HEK293 (cell line): ENCODE results near the gene MOGAT3.

ENCODE experiments used
- EGR2 ChIP-seq: fragments of 450-650 bp; formaldehyde crosslinking; IDR thresholded peaks from 2 replicates; pipeline ENCODE4 v1.5.1; 2016; ENCODE audit warnings: low read depth, missing biosample characterization, missing genetic modification characterization
- GFI1B ChIP-seq: fragments of 450-650 bp; formaldehyde crosslinking; IDR thresholded peaks from 2 replicates; pipeline ENCODE4 v1.5.1; 2016; ENCODE audit warnings: missing biosample characterization, missing genetic modification characterization
- KLF9 ChIP-seq: fragments of 450-650 bp; formaldehyde crosslinking; IDR thresholded peaks from 2 replicates; pipeline ENCODE4 v1.5.1; 2016; ENCODE audit warnings: missing biosample characterization, missing genetic modification characterization, low read depth
- YY1 ChIP-seq: fragments of 450-650 bp; formaldehyde crosslinking; IDR thresholded peaks from 2 replicates; pipeline ENCODE4 v1.5.1; 2018; ENCODE audit warnings: missing biosample characterization, missing genetic modification characterization
- ZBTB17 ChIP-seq: fragments of 450-650 bp; formaldehyde crosslinking; IDR thresholded peaks from 2 replicates; pipeline ENCODE4 v1.5.1; 2016; ENCODE audit warnings: missing biosample characterization, missing genetic modification characterization
- ZEB2 ChIP-seq: fragments of 450-650 bp; formaldehyde crosslinking; IDR thresholded peaks from 2 replicates; pipeline ENCODE4 v1.5.1; 2016; ENCODE audit warnings: missing biosample characterization, missing genetic modification characterization
- ZFP3 ChIP-seq: fragments of 450-650 bp; formaldehyde crosslinking; IDR thresholded peaks from 2 replicates; pipeline ENCODE4 v1.5.1; 2016; ENCODE audit warnings: low read depth, missing biosample characterization, missing genetic modification characterization
- ZFP41 ChIP-seq: fragments of 450-650 bp; formaldehyde crosslinking; IDR thresholded peaks from 2 replicates; pipeline ENCODE4 v1.5.1; 2016; ENCODE audit warnings: missing biosample characterization, missing genetic modification characterization, borderline replicate concordance
- ZFP69B ChIP-seq: fragments of 450-650 bp; formaldehyde crosslinking; IDR thresholded peaks from 2 replicates; pipeline ENCODE4 v1.5.1; 2016; ENCODE audit warnings: missing biosample characterization, missing genetic modification characterization
- ZNF2 ChIP-seq: fragments of 450-650 bp; formaldehyde crosslinking; IDR thresholded peaks from 2 replicates; pipeline ENCODE4 v1.5.1; 2016; ENCODE audit warnings: missing biosample characterization, missing genetic modification characterization
- ZNF274 ChIP-seq, 2 experiments: fragments of 200-500 bp in 1 of 2; fragments of 450-650 bp in 1 of 2; sonication (Bioruptor generic) in 1 of 2; formaldehyde crosslinking in 1 of 2; IDR thresholded peaks; 2 replicates each; pipeline versions ENCODE4 v1.5.1 to v1.6.1; 2014 to 2016; ENCODE audit warnings: borderline replicate concordance in 1 of 2, inconsistent platforms in 1 of 2, low read length in 1 of 2, missing biosample characterization in 1 of 2, missing genetic modification characterization in 1 of 2
- ZNF354C ChIP-seq: fragments of 450-650 bp; formaldehyde crosslinking; IDR thresholded peaks from 2 replicates; pipeline ENCODE4 v1.5.1; 2016; ENCODE audit warnings: missing biosample characterization, missing genetic modification characterization, low read depth, borderline replicate concordance
- ZNF366 ChIP-seq: fragments of 450-650 bp; formaldehyde crosslinking; conservative IDR thresholded peaks from 2 replicates; pipeline ENCODE4 v1.5.1; 2016; ENCODE audit warnings: missing biosample characterization, missing genetic modification characterization
- ZNF623 ChIP-seq: fragments of 450-650 bp; formaldehyde crosslinking; IDR thresholded peaks from 2 replicates; pipeline ENCODE4 v1.5.1; 2016; ENCODE audit warnings: missing biosample characterization, missing genetic modification characterization
- ZNF629 ChIP-seq: fragments of 450-650 bp; formaldehyde crosslinking; IDR thresholded peaks from 2 replicates; pipeline ENCODE4 v1.5.1; 2017; ENCODE audit warnings: missing biosample characterization, missing genetic modification characterization
- ZNF837 ChIP-seq: fragments of 450-650 bp; formaldehyde crosslinking; IDR thresholded peaks from 2 replicates; pipeline ENCODE4 v1.5.1; 2016; ENCODE audit warnings: missing biosample characterization, missing genetic modification characterization
- ZNF843 ChIP-seq: fragments of 450-650 bp; formaldehyde crosslinking; IDR thresholded peaks from 2 replicates; pipeline ENCODE4 v1.5.1; 2016; ENCODE audit warnings: missing biosample characterization, missing genetic modification characterization
- TF ChIP-seq, protein P1 (sequence below): fragments of 450-650 bp; formaldehyde crosslinking; IDR thresholded peaks from 2 replicates; pipeline ENCODE4 v1.5.1; 2016; ENCODE audit warnings: missing biosample characterization, missing genetic modification characterization, low read depth
- TF ChIP-seq, protein P2 (sequence below): fragments of 450-650 bp; formaldehyde crosslinking; IDR thresholded peaks from 2 replicates; pipeline ENCODE4 v1.5.1; 2016; ENCODE audit warnings: missing biosample characterization, missing genetic modification characterization
- TF ChIP-seq, protein P3 (sequence below): fragments of 450-650 bp; formaldehyde crosslinking; IDR thresholded peaks from 2 replicates; pipeline ENCODE4 v1.5.1; 2017; ENCODE audit warnings: missing biosample characterization, missing genetic modification characterization
- TF ChIP-seq, protein P4 (sequence below): fragments of 450-650 bp; formaldehyde crosslinking; IDR thresholded peaks from 2 replicates; pipeline ENCODE4 v1.5.1; 2016; ENCODE audit warnings: missing biosample characterization, missing genetic modification characterization
- TF ChIP-seq, protein P5 (sequence below): fragments of 450-650 bp; formaldehyde crosslinking; IDR thresholded peaks from 2 replicates; pipeline ENCODE4 v1.5.1; 2016; ENCODE audit warnings: missing biosample characterization, missing genetic modification characterization

The MOGAT3 gene

DNA sequence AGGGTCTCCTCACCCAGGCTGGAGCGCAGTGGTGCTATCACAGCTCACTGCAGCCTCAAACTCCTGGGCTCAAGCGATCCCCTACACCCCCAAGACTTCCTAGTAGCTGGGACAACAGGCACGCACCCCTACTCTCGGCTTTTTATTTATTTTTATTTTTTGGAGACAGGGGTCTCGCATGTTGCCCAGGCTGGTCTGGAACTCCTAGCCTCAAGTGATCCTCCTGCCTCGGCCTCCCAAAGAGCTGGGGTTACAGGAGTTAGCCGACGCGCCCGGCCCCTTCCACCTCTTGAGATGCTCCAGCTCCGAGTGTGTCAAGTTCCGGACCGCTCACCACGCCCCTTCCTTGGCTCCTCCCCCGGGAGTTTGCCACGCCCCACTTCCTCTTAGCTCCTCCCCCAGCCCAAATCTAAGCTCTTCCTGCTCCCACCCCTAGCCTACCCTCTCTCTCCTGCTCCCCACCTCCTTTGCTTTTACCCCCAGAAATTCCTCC lies 27.0 kb downstream of the MOGAT3 start (continued):
- TF ChIP-seq, protein P1, sequence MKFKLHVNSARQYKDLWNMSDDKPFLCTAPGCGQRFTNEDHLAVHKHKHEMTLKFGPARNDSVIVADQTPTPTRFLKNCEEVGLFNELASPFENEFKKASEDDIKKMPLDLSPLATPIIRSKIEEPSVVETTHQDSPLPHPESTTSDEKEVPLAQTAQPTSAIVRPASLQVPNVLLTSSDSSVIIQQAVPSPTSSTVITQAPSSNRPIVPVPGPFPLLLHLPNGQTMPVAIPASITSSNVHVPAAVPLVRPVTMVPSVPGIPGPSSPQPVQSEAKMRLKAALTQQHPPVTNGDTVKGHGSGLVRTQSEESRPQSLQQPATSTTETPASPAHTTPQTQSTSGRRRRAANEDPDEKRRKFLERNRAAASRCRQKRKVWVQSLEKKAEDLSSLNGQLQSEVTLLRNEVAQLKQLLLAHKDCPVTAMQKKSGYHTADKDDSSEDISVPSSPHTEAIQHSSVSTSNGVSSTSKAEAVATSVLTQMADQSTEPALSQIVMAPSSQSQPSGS (tag by site-specific recombination), result no peak
- TF ChIP-seq ZNF843 (tag by site-specific recombination), result no peak
- TF ChIP-seq ZFP41 (tag by site-specific recombination), result no peak
- TF ChIP-seq ZNF274 (IDR thresholded peaks at IDR 0.05; ENCODE audit: low read length), result no peak
- no peak for TF ChIP-seq ZNF274 (tag by site-specific recombination; IDR thresholded peaks at IDR 0.05; ENCODE audit: borderline replicate concordance)
- no peak for TF ChIP-seq GFI1B (tag by site-specific recombination)
- no peak for TF ChIP-seq ZNF623 (tag by site-specific recombination)
- no peak for TF ChIP-seq ZNF837 (tag by site-specific recombination)
- TF ChIP-seq ZBTB17 (tag by site-specific recombination), result peak; percentile 40; the same call in 1 of the 2 replicates
- no peak for TF ChIP-seq ZNF2
- TF ChIP-seq, protein P2, sequence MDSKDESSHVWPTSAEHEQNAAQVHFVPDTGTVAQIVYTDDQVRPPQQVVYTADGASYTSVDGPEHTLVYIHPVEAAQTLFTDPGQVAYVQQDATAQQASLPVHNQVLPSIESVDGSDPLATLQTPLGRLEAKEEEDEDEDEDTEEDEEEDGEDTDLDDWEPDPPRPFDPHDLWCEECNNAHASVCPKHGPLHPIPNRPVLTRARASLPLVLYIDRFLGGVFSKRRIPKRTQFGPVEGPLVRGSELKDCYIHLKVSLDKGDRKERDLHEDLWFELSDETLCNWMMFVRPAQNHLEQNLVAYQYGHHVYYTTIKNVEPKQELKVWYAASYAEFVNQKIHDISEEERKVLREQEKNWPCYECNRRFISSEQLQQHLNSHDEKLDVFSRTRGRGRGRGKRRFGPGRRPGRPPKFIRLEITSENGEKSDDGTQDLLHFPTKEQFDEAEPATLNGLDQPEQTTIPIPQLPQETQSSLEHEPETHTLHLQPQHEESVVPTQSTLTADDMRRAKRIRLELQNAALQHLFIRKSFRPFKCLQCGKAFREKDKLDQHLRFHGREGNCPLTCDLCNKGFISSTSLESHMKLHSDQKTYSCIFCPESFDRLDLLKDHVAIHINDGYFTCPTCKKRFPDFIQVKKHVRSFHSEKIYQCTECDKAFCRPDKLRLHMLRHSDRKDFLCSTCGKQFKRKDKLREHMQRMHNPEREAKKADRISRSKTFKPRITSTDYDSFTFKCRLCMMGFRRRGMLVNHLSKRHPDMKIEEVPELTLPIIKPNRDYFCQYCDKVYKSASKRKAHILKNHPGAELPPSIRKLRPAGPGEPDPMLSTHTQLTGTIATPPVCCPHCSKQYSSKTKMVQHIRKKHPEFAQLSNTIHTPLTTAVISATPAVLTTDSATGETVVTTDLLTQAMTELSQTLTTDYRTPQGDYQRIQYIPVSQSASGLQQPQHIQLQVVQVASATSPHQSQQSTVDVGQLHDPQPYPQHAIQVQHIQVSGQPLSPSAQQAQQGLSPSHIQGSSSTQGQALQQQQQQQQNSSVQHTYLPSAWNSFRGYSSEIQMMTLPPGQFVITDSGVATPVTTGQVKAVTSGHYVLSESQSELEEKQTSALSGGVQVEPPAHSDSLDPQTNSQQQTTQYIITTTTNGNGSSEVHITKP, result peak; percentile 63; the same call in 1 of the 2 replicates
- TF ChIP-seq, protein P3, sequence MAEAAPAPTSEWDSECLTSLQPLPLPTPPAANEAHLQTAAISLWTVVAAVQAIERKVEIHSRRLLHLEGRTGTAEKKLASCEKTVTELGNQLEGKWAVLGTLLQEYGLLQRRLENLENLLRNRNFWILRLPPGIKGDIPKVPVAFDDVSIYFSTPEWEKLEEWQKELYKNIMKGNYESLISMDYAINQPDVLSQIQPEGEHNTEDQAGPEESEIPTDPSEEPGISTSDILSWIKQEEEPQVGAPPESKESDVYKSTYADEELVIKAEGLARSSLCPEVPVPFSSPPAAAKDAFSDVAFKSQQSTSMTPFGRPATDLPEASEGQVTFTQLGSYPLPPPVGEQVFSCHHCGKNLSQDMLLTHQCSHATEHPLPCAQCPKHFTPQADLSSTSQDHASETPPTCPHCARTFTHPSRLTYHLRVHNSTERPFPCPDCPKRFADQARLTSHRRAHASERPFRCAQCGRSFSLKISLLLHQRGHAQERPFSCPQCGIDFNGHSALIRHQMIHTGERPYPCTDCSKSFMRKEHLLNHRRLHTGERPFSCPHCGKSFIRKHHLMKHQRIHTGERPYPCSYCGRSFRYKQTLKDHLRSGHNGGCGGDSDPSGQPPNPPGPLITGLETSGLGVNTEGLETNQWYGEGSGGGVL, result peak; percentile 69
- TF ChIP-seq ZNF354C (tag by site-specific recombination), result 0 out of 2 replicates have a peak, but pooled peaks have one; percentile 17
- peak; percentile 53 for TF ChIP-seq ZNF629
- TF ChIP-seq ZFP3 (tag by site-specific recombination), result peak; percentile 64; the same call in 1 of the 2 replicates
- TF ChIP-seq YY1 (tag by site-specific recombination), result no peak
- TF ChIP-seq, protein P4, sequence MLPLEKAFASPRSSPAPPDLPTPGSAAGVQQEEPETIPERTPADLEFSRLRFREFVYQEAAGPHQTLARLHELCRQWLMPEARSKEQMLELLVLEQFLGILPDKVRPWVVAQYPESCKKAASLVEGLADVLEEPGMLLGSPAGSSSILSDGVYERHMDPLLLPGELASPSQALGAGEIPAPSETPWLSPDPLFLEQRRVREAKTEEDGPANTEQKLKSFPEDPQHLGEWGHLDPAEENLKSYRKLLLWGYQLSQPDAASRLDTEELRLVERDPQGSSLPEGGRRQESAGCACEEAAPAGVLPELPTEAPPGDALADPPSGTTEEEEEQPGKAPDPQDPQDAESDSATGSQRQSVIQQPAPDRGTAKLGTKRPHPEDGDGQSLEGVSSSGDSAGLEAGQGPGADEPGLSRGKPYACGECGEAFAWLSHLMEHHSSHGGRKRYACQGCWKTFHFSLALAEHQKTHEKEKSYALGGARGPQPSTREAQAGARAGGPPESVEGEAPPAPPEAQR, result no peak
- TF ChIP-seq EGR2 (tag by site-specific recombination), result no peak
- TF ChIP-seq, protein P5, sequence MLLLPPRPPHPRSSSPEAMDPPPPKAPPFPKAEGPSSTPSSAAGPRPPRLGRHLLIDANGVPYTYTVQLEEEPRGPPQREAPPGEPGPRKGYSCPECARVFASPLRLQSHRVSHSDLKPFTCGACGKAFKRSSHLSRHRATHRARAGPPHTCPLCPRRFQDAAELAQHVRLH (tag by site-specific recombination), result peak; percentile 29; the same call in 1 of the 2 replicates
- TF ChIP-seq KLF9, result peak; percentile 91
- no peak for TF ChIP-seq ZNF366 (tag by site-specific recombination)
- TF ChIP-seq ZEB2 (tag by site-specific recombination), result 0 out of 2 replicates have a peak, but pooled peaks have one; percentile 9
- TF ChIP-seq ZFP69B (tag by site-specific recombination), result no peak
- TF ChIP-seq, all 188 proteins: peak for 23
